GM20431 (cell line): ENCODE data around the gene SELENOV.

Experiments used
- in situ Hi-C: fragments of 300-500 bp; cut with MseI, MboI; formaldehyde crosslinking; loops from one replicate; pipeline ENCODE4 v1.15.0; 2020; ENCODE audit warnings: low sequenced_read_pairs; ENCODE audit not compliant: unreplicated experiment

SELENOV gene

GRCh38 chr19:39517432-39517831 lies 2.5 kb downstream of the SELENOV start:
- in situ Hi-C loops = no loop called here

DNA sequence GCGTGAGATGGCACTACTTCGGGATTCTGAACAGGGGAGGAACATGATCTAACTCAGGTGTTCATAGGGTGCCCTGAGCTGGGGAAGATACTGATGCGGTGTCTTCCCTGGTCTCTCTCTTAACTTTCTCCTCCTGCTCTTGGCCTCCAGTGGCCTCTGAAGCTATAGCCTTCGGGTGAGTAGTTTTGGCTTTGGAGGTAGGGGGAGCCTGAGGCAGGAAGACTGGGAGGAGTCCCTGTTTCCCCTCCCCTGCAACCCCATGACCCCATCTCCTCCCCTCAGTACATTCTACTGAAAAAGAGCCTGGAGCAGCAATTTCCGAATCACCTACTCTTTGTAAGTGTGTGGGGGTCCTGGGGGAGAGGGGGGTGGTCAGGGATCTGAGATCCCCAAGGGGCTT lies 3.5 kb downstream of the SELENOV start:
- in situ Hi-C loops = no loop called here

GRCh38 chr19:39518975-39519374 lies 4.0 kb downstream of the SELENOV start:
- in situ Hi-C loops = no loop called here

GRCh38 chr19:39520541-39521484 lies 5.9 kb downstream of the SELENOV start:
- in situ Hi-C loops = no loop called here

GRCh38 chr19:39524495-39524894 lies 9.6 kb downstream of the SELENOV start:
- in situ Hi-C loops = no loop called here

DNA sequence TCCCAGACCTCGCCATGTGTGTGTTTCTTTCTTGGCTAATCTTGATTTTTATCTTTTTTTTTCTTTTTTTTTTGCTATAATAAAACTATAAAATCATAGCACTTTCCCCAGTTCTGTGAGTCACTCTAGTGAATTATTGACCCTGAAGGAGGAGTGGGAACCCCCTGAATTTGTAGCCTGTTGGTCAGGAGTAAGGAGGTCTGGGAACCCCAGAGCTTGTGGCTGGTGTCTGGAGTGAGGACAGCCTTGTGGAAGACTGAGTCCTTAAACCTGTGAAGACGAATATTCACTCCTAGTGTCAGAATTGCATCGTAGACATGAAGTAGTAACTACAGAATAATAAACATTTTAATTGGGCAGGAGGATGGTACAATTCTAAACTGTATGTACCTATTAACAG lies 10.3 kb downstream of the SELENOV start:
- in situ Hi-C loops = no loop called here

DNA sequence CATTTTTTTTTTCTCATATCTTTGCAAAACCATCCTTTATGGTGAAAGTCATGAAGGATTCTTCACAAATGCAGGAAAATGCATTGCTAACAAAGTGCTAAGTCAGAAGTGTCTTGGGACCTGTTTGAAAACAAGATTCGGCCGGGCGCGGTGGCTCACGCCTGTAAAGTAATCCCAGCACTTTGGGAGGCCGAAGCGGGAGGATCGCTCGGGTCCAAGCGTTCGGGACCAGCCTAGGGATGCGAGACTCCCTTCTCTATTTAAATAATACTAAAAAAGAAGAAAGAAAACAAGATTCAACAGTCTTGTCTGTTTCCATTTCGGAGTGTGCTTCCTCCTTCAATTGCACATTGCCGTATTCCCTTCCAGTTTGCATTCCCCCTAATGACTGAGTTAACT lies 16.9 kb downstream of the SELENOV start:
- in situ Hi-C loops = loop anchor here (10.0 kb wide), 1 partner anchor 87 kb away; the partner anchor contains the start of gene SUPT5H

GRCh38 chr19:39532233-39533002 lies 17.5 kb downstream of the SELENOV start, which contains the start of gene EID2B:
Gene EID2B (minus strand): TSS chr19:39532852. CDS start chr19:39532802, 50 bp downstream.
- in situ Hi-C loops = loop anchor here (10.0 kb wide), 1 partner anchor 88 kb away; the partner anchor contains the start of gene SUPT5H

DNA sequence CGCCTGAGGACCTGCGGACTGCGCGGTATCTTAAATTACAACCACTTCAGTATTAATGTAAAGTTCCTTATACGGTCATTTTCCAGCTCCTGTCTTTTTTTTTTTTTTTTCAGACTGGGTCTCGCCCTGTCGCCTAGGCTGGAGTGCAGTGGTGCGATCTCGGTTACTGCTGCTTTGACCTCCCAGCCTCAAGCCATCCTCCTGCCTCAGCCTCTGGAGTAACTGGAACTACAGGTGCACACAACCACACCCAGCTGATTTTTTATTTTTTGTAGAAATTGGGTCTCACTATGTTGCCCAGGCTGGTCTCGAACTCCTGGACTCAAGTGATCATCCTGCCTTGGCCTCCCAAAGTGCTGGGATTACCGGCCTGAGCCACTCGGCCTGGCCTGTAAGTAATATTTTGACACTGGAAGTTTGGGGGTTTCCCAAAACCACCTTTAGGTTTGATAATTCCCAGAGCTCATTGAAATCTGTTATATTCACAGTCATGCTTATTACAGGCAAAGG lies 18.1 kb downstream of the SELENOV start:
- in situ Hi-C loops = loop anchor here (10.0 kb wide), 1 partner anchor 88 kb away; the partner anchor contains the start of gene SUPT5H

DNA sequence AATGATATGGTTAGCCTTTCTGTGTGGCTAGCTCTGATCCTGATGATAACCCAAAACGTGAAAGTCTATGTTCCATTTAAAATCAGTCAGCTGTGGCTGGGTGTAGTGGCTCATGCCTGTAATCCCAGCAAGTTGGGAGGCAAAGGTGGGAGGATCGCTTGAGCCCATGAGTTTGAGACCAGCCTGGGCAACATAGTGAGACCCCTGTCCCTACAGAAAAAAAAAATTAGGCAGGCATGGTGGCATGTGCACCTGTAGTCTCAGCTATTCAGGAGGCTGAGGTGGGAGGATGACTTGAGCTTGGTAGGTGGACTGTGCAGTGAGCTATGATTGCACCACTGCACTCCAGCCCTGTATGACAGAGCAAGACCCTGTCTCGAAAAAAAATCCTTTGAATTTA lies 18.9 kb downstream of the SELENOV start:
- in situ Hi-C loops = loop anchor here (10.0 kb wide), 1 partner anchor 89 kb away; the partner anchor contains the start of gene SUPT5H

- in situ Hi-C loops = loop anchor here (10.0 kb wide), 1 partner anchor 94 kb away; the partner anchor contains the start of gene SUPT5H
Measured at GRCh38 chr19:39539165-39539517, 24.2 kb downstream of the SELENOV start.

DNA sequence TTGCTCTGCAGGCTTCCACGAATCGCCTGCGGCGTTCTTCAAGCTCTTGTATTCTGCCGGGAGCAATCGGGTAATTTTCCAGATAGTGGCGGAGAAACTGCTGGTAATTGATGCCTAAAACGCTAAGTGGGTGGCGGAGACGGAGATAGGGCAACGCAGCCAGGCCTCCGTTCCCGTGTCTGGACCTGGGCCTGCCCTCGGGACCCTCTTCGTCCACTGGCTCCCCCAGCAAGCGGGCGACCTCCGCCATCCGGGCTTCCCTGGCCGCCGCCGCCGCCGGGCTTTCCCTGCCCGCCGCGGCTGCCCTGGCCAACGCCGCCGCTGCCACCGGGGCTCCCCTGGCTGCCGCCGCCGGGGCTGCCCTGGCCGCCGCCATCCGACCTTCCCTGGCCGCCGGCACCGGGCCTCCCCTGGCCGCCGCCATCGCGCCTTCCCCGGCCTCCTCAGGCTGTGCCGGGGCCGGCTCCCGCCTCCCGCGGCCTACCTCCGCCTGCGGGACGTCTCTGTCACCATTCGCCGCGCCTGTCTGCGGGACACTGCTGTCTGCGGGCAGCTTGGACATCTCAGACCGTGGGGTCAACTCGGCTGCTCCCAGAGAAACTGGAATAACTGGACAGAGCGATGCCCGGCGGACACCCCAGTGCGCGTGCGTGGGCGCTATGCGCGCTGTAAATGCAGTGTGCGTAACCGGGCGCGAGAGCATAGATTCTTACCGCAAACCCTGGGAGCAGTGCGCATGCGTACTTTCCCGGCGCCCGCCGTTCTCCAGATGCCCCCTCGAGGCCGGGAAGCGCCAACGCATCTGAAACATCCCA lies 24.8 kb downstream of the SELENOV start, which contains the start of gene EID2:
Gene EID2 (minus strand): TSS at position 644 of the 815 bp plus-strand sequence. CDS start 82 bp downstream, at position 562.
- in situ Hi-C loops = loop anchor here (10.0 kb wide), 1 partner anchor 95 kb away; the partner anchor contains the start of gene SUPT5H

DNA sequence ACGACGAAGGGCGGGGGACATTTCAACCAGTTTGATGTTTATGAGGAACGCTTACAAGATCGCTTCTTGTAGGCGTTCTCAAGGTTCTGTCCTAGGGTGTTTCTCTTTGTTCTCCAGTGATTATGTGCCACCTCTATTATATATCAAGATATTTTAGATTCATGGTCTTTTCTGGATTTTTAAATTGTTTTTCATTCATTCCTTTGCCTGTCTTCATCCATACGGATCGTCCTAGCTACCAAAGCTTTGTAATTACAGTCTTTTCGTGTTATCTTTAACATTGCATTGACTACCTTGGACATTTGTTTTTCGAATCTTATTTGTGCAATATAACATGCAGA lies 25.4 kb downstream of the SELENOV start:
- in situ Hi-C loops = no loop called here

DNA sequence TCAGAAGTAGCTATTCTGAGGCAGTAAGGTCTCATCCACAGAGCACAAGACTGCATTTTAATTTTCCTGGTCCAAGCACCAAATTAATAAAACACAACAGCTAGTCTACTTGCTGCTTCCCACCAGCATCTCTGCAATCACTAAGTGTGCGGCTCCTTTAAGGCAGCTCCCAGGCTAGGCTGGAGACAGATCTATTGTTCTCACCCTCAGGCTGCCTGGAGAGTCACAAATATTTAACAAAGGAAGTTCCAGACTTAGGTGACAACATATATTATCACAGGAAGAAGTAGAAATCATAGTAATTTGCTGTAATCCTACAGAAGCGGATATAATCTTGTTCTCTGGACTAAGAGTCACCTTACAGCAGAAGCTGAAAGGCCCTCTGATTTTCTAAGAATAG lies 27.3 kb downstream of the SELENOV start:
- in situ Hi-C loops = no loop called here

DNA sequence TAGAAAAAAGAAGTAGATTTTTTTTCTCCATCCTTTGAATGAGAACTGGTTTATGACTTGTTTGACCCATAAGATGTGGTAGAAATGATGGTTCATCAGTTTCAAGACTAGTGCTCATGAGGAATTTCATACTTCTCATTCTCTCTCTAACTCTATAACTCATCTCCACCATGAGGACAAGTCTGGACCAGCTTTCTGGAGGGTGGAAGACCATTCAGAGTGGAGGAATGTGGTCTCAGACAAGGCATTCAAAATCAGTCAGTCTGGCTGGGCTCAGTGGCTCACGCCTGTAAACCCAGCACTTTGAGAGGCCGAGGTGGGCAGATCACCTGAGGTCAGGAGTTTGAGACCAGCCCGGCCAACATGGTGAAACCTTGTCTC lies 28.5 kb downstream of the SELENOV start:
- in situ Hi-C loops = no loop called here

DNA sequence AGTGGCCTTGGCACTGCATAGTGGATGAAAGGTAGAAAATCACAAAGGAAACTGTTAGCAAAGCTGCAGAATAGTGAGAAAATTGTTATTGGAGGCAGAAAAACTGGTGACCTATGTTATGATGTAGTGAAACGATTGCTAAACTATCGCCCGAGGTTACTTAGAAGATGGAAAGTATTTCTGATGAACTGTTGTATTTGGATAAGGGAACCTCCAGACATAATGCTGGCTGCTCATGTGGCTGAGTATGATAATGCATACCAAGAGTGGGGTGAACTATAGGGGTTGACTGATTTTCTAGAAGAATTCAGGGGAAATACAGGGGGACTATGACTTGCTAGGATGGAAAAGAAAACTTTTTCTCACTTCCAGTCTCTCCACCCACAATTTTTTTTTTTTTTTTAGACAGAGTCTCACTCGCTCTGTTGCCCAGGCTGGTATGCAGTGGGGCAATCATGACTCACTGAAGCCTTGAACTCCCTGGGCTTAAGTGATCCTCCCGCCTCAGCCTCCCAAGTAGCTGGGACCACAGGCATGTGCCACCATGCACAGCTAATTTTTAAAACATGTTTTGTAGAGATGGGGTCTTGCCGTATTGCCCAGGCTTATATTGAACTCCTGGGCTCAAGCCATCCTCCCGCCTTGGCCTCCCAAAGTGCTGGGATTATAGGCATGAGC lies 29.4 kb downstream of the SELENOV start:
- in situ Hi-C loops = no loop called here

GRCh38 chr19:39544911-39545310 lies 30.0 kb downstream of the SELENOV start:
- in situ Hi-C loops = no loop called here

DNA sequence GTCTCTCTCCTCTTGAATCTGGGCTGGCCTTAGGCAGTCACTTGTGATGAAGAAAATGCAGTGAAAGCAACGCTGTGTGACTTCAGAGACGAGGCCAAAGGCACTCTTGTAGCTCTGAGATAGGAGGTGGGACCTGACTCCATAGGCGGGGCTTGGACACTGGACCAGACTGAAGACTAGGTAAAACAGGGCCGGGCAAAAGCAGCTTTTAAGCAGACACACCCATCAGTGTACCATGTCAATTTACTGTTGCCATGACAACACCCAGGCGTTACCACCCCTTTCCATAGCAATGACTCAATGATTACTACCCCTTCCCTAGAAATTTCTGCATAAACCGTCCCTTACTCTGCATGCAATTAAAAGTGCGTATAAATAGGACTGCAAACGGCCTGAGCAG lies 31.7 kb downstream of the SELENOV start:
- in situ Hi-C loops = no loop called here

DNA sequence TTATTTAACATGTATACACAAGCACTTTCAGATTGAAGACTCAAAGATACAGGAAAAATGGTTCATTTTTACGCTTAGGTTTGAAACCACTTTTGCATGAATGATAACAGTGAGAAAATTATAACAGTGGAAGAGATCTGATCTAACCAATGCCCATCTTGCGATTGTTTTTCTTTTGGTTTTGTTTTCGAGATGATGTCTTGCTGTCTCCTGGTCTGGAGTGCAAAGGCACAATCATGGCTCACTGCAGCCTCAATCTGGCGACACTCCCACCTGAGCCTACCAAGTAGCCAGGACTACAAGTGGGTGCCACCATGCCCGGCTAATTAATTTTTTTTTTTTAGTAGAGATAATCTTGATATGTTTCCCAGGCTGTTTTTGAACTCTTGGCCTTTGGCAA lies 35.3 kb downstream of the SELENOV start:
- in situ Hi-C loops = loop anchor here (5.0 to 25.0 kb wide), 2 partner anchors 122 to 212 kb away; no protein-coding TSS in a partner anchor
